ENCODE results near the gene ASPSCR1. TPM values are rescaled to one million over a fixed set of nuclear protein-coding genes. Genes with fewer than 3 reads are reported as not detected.

Gene ASPSCR1
- total and polyA plus RNA-seq, 2 donors (not counting 1 experiment from before 2014, with no cell fraction given), result 6.3 to 35.7 TPM

- Histone ChIP-seq H3K9me3 (ENCODE audit: control insufficient read depth, insufficient read depth, low read depth, low read length) (no peaks in the 10 kb centered on the region), H3K36me3 (ENCODE audit: control insufficient read depth, insufficient read depth, low read length) (peaks cover 54% of the 10 kb centered on the region), H3K27me3 (ENCODE audit: control insufficient read depth, insufficient read depth, low read length) (no peaks in the 10 kb centered on the region), H4K20me1 (ENCODE audit: control insufficient read depth, extremely low read depth, insufficient read depth, low read length) (no peaks in the 10 kb centered on the region), H2AFZ (ENCODE audit: low read length) (no peak overlapping the region), H3K4me1 (ENCODE audit: control insufficient read depth, extremely low read depth, insufficient read depth, low read length) (peaks cover 3% of the 10 kb centered on the region), H3K4me3 (replicated peaks in 1 of 4; ENCODE audit: control extremely low read depth in 1 of 4, insufficient read depth in 1 of 4, low read depth in 3 of 4, low read length in 4 of 4) (no peak overlapping the region), H3K79me2 (ENCODE audit: control insufficient read depth, insufficient read depth, low read length) (peaks cover 19% of the 10 kb centered on the region), H3K4me2 (ENCODE audit: extremely low read depth, insufficient read depth, low read length) (no peak overlapping the region), H3K9ac (ENCODE audit: insufficient read depth, low read length) (no peak overlapping the region), H3K27ac (ENCODE audit: insufficient read depth, low read length) (no peak overlapping the region)
- DNase-seq (ENCODE audit: low read depth in 2 of 2), result no peak
- TF ChIP-seq CTCF (conservative IDR thresholded peaks at IDR 0.05 in 1 of 2, IDR thresholded peaks at IDR 0.05 in 1 of 2; ENCODE audit: low read depth in 1 of 2, low read length in 2 of 2) (no peak), EZH2 (IDR thresholded peaks at IDR 0.05; ENCODE audit: low read length, missing control alignments) (no peak)
These were observed 78.7 kb downstream of the ASPSCR1 start for GRCh38 chr17:82055965-82056728.

GRCh38 chr17:82056729-82057621, 79.5 kb downstream of the ASPSCR1 start:
- no peak for TF ChIP-seq CTCF (conservative IDR thresholded peaks at IDR 0.05 in 1 of 2, IDR thresholded peaks at IDR 0.05 in 1 of 2; ENCODE audit: low read depth in 1 of 2, low read length in 2 of 2)
- TF ChIP-seq EZH2 (IDR thresholded peaks at IDR 0.05; ENCODE audit: low read length, missing control alignments), result no peak
- Histone ChIP-seq H3K4me3 (replicated peaks in 1 of 4; ENCODE audit: control extremely low read depth in 1 of 4, insufficient read depth in 1 of 4, low read depth in 3 of 4, low read length in 4 of 4) (no peak overlapping the region), H3K4me2 (ENCODE audit: extremely low read depth, insufficient read depth, low read length) (no peak overlapping the region), H3K79me2 (ENCODE audit: control insufficient read depth, insufficient read depth, low read length) (peaks cover 19% of the 10 kb centered on the region), H2AFZ (ENCODE audit: low read length) (no peak overlapping the region), H3K9ac (ENCODE audit: insufficient read depth, low read length) (no peak overlapping the region), H3K36me3 (ENCODE audit: control insufficient read depth, insufficient read depth, low read length) (peaks cover 58% of the 10 kb centered on the region), H4K20me1 (ENCODE audit: control insufficient read depth, extremely low read depth, insufficient read depth, low read length) (no peaks in the 10 kb centered on the region), H3K9me3 (ENCODE audit: control insufficient read depth, insufficient read depth, low read depth, low read length) (no peaks in the 10 kb centered on the region), H3K27me3 (ENCODE audit: control insufficient read depth, insufficient read depth, low read length) (no peaks in the 10 kb centered on the region), H3K27ac (ENCODE audit: insufficient read depth, low read length) (no peak overlapping the region), H3K4me1 (ENCODE audit: control insufficient read depth, extremely low read depth, insufficient read depth, low read length) (peaks cover 3% of the 10 kb centered on the region)
- DNase-seq (ENCODE audit: low read depth in 2 of 2), result no peak

GRCh38 chr17:82058230-82058854, 80.9 kb downstream of the ASPSCR1 start:
- TF ChIP-seq CTCF (conservative IDR thresholded peaks at IDR 0.05 in 1 of 2, IDR thresholded peaks at IDR 0.05 in 1 of 2; ENCODE audit: low read depth in 1 of 2, low read length in 2 of 2) (no peak), EZH2 (IDR thresholded peaks at IDR 0.05; ENCODE audit: low read length, missing control alignments) (no peak)
- H3K4me3 ChIP-seq (replicated peaks in 1 of 4; ENCODE audit: control extremely low read depth in 1 of 4, insufficient read depth in 1 of 4, low read depth in 3 of 4, low read length in 4 of 4), result no peak overlapping the region
- H3K27ac ChIP-seq (ENCODE audit: insufficient read depth, low read length), result no peak overlapping the region
- H2AFZ ChIP-seq (ENCODE audit: low read length), result no peak overlapping the region
- H3K9me3 ChIP-seq (ENCODE audit: control insufficient read depth, insufficient read depth, low read depth, low read length), result no peaks in the 10 kb centered on the region
- no peak overlapping the region for H3K4me2 ChIP-seq (ENCODE audit: extremely low read depth, insufficient read depth, low read length)
- no peak overlapping the region for H3K9ac ChIP-seq (ENCODE audit: insufficient read depth, low read length)
- no peak for DNase-seq (ENCODE audit: low read depth in 2 of 2)
- H3K79me2 ChIP-seq (ENCODE audit: control insufficient read depth, insufficient read depth, low read length), result peaks cover 6% of the 10 kb centered on the region
- no peaks in the 10 kb centered on the region for H3K4me1 ChIP-seq (ENCODE audit: control insufficient read depth, extremely low read depth, insufficient read depth, low read length)
- peaks cover 62% of the 10 kb centered on the region for H3K36me3 ChIP-seq (ENCODE audit: control insufficient read depth, insufficient read depth, low read length)
- H4K20me1 ChIP-seq (ENCODE audit: control insufficient read depth, extremely low read depth, insufficient read depth, low read length), result no peaks in the 10 kb centered on the region
- H3K27me3 ChIP-seq (ENCODE audit: control insufficient read depth, insufficient read depth, low read length), result no peaks in the 10 kb centered on the region
